Vagina (tissue), 2 donors: ENCODE results near the gene IL4. TPM values are rescaled to one million over a fixed set of nuclear protein-coding genes. Genes with fewer than 3 reads are reported as not detected.

Source experiments
- DNase-seq, 2 donors: peaks; one replicate each; pipeline ENCODE4 v3.0.0-alpha.2; 2017; ENCODE audit errors: extremely low spot score in 2 of 2
- H3K27ac ChIP-seq: fragments of 200-600 bp; sonication (generic); one replicate; pipeline ENCODE4 v1.5.1; 2019
- H3K27me3 ChIP-seq: fragments of 200-600 bp; sonication (generic); one replicate; pipeline ENCODE4 v1.5.1; 2019
- H3K36me3 ChIP-seq, 2 donors: fragments of 200-600 bp; sonication (generic); one replicate each; pipeline ENCODE4 v1.5.1; 2017 to 2019
- H3K4me1 ChIP-seq: fragments of 200-600 bp; sonication (generic); one replicate; pipeline ENCODE4 v1.5.1; 2019
- H3K4me3 ChIP-seq, 2 donors: fragments of 200-600 bp; sonication (generic); 1 replicate in 1 of 2; 2 replicates in 1 of 2; pipeline ENCODE4 v1.5.1; 2016 to 2019
- H3K9me3 ChIP-seq: fragments of 200-600 bp; sonication (generic); one replicate; pipeline ENCODE4 v1.5.1; 2019
- POLR2A ChIP-seq, 2 donors: fragments of 450-650 bp; IDR thresholded peaks; one replicate each; pipeline ENCODE4 v1.6.1; 2017; ENCODE audit warnings: antibody characterized with exemption in 2 of 2, mild to moderate bottlenecking in 2 of 2, moderate library complexity in 2 of 2
- POLR2AphosphoS5 ChIP-seq, 2 donors: sonication (generic); formaldehyde crosslinking; IDR thresholded peaks; one replicate each; pipeline ENCODE4 v1.9.0; 2017; ENCODE audit warnings: antibody characterized with exemption in 2 of 2, mild to moderate bottlenecking in 2 of 2, low read depth in 1 of 2; ENCODE audit not compliant: insufficient read depth in 1 of 2
- intact Hi-C: fragments of 100-400 bp; cut with DNase I; formaldehyde crosslinking; loops from one replicate; pipeline ENCODE4 v1.15.1; 2023
- total RNA-seq: library from RNA; depleted of rRNA; stranded (reverse); fragments of >200 nt; gene quantifications from one replicate; pipeline ENCODE4 v1.2.3, GENCODE V29; 2016
- TF ChIP-seq, protein P1 (sequence below), 3 experiments: fragments of 450-650 bp in 2 of 3; fragments of 200-600 bp in 1 of 3; sonication (generic) in 1 of 3; IDR thresholded peaks; one replicate each; pipeline ENCODE4 v1.5.1; 2017 to 2019; ENCODE audit warnings: antibody characterized with exemption in 3 of 3, mild to moderate bottlenecking in 2 of 3, moderate library complexity in 2 of 3

The IL4 gene
- total RNA-seq, 1 donor from 2014 or later, result not detected

GRCh38 chr5:132658381-132659302 is 15.1 kb upstream of the IL4 start:
- Histone ChIP-seq H3K27ac (no peak overlapping the region), H3K36me3 (no peaks in the 10 kb centered on the region), H3K4me1 (peaks cover 16% of the 10 kb centered on the region), H3K4me3 (no peak overlapping the region), H3K9me3 (no peaks in the 10 kb centered on the region), H3K27me3 (peaks cover 5% of the 10 kb centered on the region)
- TF ChIP-seq POLR2AphosphoS5 (IDR thresholded peaks at IDR 0.05; ENCODE audit: insufficient read depth in 1 of 2, low read depth in 1 of 2) (no peak), POLR2A (IDR thresholded peaks at IDR 0.05) (no peak)
- TF ChIP-seq, protein P1, sequence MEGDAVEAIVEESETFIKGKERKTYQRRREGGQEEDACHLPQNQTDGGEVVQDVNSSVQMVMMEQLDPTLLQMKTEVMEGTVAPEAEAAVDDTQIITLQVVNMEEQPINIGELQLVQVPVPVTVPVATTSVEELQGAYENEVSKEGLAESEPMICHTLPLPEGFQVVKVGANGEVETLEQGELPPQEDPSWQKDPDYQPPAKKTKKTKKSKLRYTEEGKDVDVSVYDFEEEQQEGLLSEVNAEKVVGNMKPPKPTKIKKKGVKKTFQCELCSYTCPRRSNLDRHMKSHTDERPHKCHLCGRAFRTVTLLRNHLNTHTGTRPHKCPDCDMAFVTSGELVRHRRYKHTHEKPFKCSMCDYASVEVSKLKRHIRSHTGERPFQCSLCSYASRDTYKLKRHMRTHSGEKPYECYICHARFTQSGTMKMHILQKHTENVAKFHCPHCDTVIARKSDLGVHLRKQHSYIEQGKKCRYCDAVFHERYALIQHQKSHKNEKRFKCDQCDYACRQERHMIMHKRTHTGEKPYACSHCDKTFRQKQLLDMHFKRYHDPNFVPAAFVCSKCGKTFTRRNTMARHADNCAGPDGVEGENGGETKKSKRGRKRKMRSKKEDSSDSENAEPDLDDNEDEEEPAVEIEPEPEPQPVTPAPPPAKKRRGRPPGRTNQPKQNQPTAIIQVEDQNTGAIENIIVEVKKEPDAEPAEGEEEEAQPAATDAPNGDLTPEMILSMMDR (IDR thresholded peaks at IDR 0.05), result no peak
- peak in 1 of 2 donors; percentile 65 for DNase-seq
- intact Hi-C loops, result no loop called here

DNA sequence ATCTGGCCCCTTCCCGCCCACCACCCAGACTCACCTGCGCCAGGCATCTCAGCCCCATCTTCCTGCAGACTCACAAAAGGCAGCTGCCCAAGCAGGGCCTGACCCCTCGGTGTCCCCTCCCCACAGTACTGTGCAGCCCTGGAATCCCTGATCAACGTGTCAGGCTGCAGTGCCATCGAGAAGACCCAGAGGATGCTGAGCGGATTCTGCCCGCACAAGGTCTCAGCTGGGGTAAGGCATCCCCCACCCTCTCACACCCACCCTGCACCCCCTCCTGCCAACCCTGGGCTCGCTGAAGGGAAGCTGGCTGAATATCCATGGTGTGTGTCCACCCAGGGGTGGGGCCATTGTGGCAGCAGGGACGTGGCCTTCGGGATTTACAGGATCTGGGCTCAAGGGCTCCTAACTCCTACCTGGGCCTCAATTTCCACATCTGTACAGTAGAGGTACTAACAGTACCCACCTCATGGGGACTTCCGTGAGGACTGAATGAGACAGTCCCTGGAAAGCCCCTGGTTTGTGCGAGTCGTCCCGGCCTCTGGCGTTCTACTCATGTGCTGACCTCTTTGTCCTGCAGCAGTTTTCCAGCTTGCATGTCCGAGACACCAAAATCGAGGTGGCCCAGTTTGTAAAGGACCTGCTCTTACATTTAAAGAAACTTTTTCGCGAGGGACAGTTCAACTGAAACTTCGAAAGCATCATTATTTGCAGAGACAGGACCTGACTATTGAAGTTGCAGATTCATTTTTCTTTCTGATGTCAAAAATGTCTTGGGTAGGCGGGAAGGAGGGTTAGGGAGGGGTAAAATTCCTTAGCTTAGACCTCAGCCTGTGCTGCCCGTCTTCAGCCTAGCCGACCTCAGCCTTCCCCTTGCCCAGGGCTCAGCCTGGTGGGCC is 13.9 kb upstream of the IL4 start:
- Histone ChIP-seq H3K4me3 (no peak overlapping the region), H3K9me3 (no peaks in the 10 kb centered on the region), H3K27me3 (peaks cover 5% of the 10 kb centered on the region), H3K4me1 (peaks cover 16% of the 10 kb centered on the region), H3K36me3 (no peaks in the 10 kb centered on the region), H3K27ac (no peak overlapping the region)
- TF ChIP-seq, protein P1 (IDR thresholded peaks at IDR 0.05), result no peak
- TF ChIP-seq POLR2A (IDR thresholded peaks at IDR 0.05) (no peak), POLR2AphosphoS5 (IDR thresholded peaks at IDR 0.05; ENCODE audit: insufficient read depth in 1 of 2, low read depth in 1 of 2) (no peak)
- peak in 1 of 2 donors; percentile 56 for DNase-seq
- intact Hi-C loops, result no loop called here

GRCh38 chr5:132661231-132662003 is 12.4 kb upstream of the IL4 start:
- Histone ChIP-seq H3K4me3 (no peak overlapping the region), H3K4me1 (peaks cover 7% of the 10 kb centered on the region), H3K27ac (no peak overlapping the region), H3K27me3 (no peaks in the 10 kb centered on the region), H3K9me3 (no peaks in the 10 kb centered on the region), H3K36me3 (no peaks in the 10 kb centered on the region)
- DNase-seq, result peak in 1 of 2 donors; percentile 72
- TF ChIP-seq, protein P1 (IDR thresholded peaks at IDR 0.05), result no peak
- TF ChIP-seq POLR2A (IDR thresholded peaks at IDR 0.05) (no peak), POLR2AphosphoS5 (IDR thresholded peaks at IDR 0.05; ENCODE audit: insufficient read depth in 1 of 2, low read depth in 1 of 2) (no peak)
- intact Hi-C loops, result no loop called here

DNA sequence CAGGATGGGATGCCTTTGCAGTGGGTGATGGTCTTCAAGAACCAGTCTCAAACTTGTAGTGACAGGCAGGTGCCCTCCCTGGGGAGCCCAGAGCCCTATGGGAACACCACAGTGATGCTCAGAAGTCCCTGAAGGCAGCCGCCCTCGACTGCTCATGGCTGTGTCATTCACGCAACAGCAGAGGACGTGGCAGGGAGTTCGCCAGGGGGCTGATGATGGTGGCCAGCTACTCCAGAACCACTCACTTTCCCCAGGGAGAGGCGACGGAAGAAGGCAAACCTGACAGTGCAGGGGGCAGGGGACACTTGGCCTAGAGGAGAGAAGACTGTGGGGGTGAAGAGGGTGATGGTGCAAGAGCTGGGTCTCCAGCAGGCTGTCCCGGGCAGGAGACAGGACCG is 11.8 kb upstream of the IL4 start:
- Histone ChIP-seq H3K27ac (no peak overlapping the region), H3K4me1 (peaks cover 1% of the 10 kb centered on the region), H3K36me3 (no peaks in the 10 kb centered on the region), H3K4me3 (no peak overlapping the region), H3K9me3 (no peaks in the 10 kb centered on the region), H3K27me3 (no peaks in the 10 kb centered on the region)
- TF ChIP-seq POLR2AphosphoS5 (IDR thresholded peaks at IDR 0.05; ENCODE audit: insufficient read depth in 1 of 2, low read depth in 1 of 2) (no peak), POLR2A (IDR thresholded peaks at IDR 0.05) (no peak)
- TF ChIP-seq, protein P1 (IDR thresholded peaks at IDR 0.05), result no peak
- peak in 1 of 2 donors; percentile 82 for DNase-seq
- intact Hi-C loops, result no loop called here
